ENCODE measurements around the gene TTF1. TPM values are rescaled to one million over a fixed set of nuclear protein-coding genes. Genes with fewer than 3 reads are reported as not detected.
A peak's percentile ranks its signal among the peaks of the same experiment; 100 is the strongest.

The TTF1 gene
- total RNA-seq (10 to 100 TPM; 10.1 to 17.3 TPM), polyA plus RNA-seq (10 to 100 TPM; 12.6 to 14.0 TPM)
- long read RNA-seq, donor 1, partial matches to known transcripts = 5 of 6 reads
- long read RNA-seq, donor 1, other reads (novel, unspliced or antisense) = 0 of 6 reads
- long read RNA-seq, donor 2, partial matches to known transcripts = 0 of 1 reads
- long read RNA-seq, donor 2, other reads (novel, unspliced or antisense) = 0 of 1 reads
- long read RNA-seq, donor 3, partial matches to known transcripts = 5 of 6 reads
- long read RNA-seq, donor 3, other reads (novel, unspliced or antisense) = 0 of 6 reads
- long read RNA-seq, donor 4, partial matches to known transcripts = 0 of 1 reads
- long read RNA-seq, donor 4, other reads (novel, unspliced or antisense) = 0 of 1 reads
- long read RNA-seq, donor 5, partial matches to known transcripts = 13 of 14 reads
- long read RNA-seq, donor 5, other reads (novel, unspliced or antisense) = 0 of 14 reads

- peaks cover 0 to 24% (median 9%) of the 10 kb centered on the region in 5 donors for H3K4me1 ChIP-seq (ENCODE audit: control insufficient read depth in 5 of 5, insufficient read depth in 5 of 5, low read length in 5 of 5)
- H3K4me3 ChIP-seq = peak within 1 kb of the TSS; percentile 71
Observed at GRCh38 chr9:132406554-132407122, at the start of gene TTF1. TSS of gene TTF1 (minus strand) at chr9:132406840. CDS start at chr9:132402821, 4,019 bp downstream.

GRCh38 chr9:132456241-132456640 is 49.6 kb upstream of the TTF1 start:
- H3K4me1 ChIP-seq (ENCODE audit: control insufficient read depth in 5 of 5, insufficient read depth in 5 of 5, low read length in 5 of 5) = no peaks in the 10 kb centered on the region
- 82 to 91% methylated on average over 8 of the region's 8 CpGs for WGBS, 2 donors
- no peaks in the 10 kb centered on the region for H3K36me3 ChIP-seq (ENCODE audit: control insufficient read depth in 4 of 4, insufficient read depth in 4 of 4, low read length in 4 of 4)
- H3K4me3 ChIP-seq = no peak overlapping the region
- H3K27ac ChIP-seq (ENCODE audit: low read depth in 1 of 2, low read length in 1 of 2) = no peak overlapping the region
- no peak overlapping the region for H3K9ac ChIP-seq (ENCODE audit: insufficient read depth in 1 of 2, low read length in 2 of 2)
- peaks cover 0 to 8% (median 8%) of the 10 kb centered on the region in 3 donors for H3K27me3 ChIP-seq (ENCODE audit: control insufficient read depth in 3 of 3, insufficient read depth in 3 of 3, low read length in 2 of 3)
- no peak for TF ChIP-seq CTCF (IDR thresholded peaks at IDR 0.05; ENCODE audit: control extremely low read depth, extremely low read depth)
- ATAC-seq (ENCODE audit: insufficient read depth, low FRiP score) (no peak), DNase-seq (no peak)
- no peaks in the 10 kb centered on the region for H3K9me3 ChIP-seq (ENCODE audit: control insufficient read depth in 4 of 4, insufficient read depth in 3 of 4, low read length in 3 of 4)

More at GRCh38 chr9:132406554-132407122, at the start of gene TTF1:
- no peaks in the 10 kb centered on the region for H3K9me3 ChIP-seq (ENCODE audit: control insufficient read depth in 4 of 4, insufficient read depth in 3 of 4, low read length in 3 of 4)
- H3K27ac ChIP-seq (ENCODE audit: low read depth in 1 of 2, low read length in 1 of 2) = peak within 1 kb of the TSS in 1 of 2 donors; percentile 88
- WGBS, 2 donors = 2 to 3% methylated on average over 30 to 33 of the region's 33 CpGs
- peak within 1 kb of the TSS in 1 of 2 donors; percentile 50 for H3K9ac ChIP-seq (ENCODE audit: insufficient read depth in 1 of 2, low read length in 2 of 2)
- ATAC-seq (ENCODE audit: insufficient read depth, low FRiP score) (peak; percentile 85), DNase-seq (peak; percentile 92 to 95 (median 92))
- TF ChIP-seq CTCF (IDR thresholded peaks at IDR 0.05; ENCODE audit: control extremely low read depth, extremely low read depth) = no peak
- H3K36me3 ChIP-seq (ENCODE audit: control insufficient read depth in 4 of 4, insufficient read depth in 4 of 4, low read length in 4 of 4) = peaks cover 0 to 8% (median 4%) of the 10 kb centered on the region in 4 donors
- peaks cover 0 to 22% (median 19%) of the 10 kb centered on the region in 3 donors for H3K27me3 ChIP-seq (ENCODE audit: control insufficient read depth in 3 of 3, insufficient read depth in 3 of 3, low read length in 2 of 3)

- no peak for TF ChIP-seq CTCF (IDR thresholded peaks at IDR 0.05; ENCODE audit: control extremely low read depth, extremely low read depth)
- WGBS, 2 donors = 77% methylated on average over 9 to 10 of the region's 10 CpGs
Observed at GRCh38 chr9:132451276-132451675, 44.6 kb upstream of the TTF1 start.

More at GRCh38 chr9:132451276-132451675, 44.6 kb upstream of the TTF1 start:
- no peaks in the 10 kb centered on the region for H3K9me3 ChIP-seq (ENCODE audit: control insufficient read depth in 4 of 4, insufficient read depth in 3 of 4, low read length in 3 of 4)
- H3K27ac ChIP-seq (ENCODE audit: low read depth in 1 of 2, low read length in 1 of 2) = no peak overlapping the region
- DNase-seq (no peak), ATAC-seq (ENCODE audit: insufficient read depth, low FRiP score) (no peak)
- peaks cover 0 to 13% (median 0%) of the 10 kb centered on the region in 3 donors for H3K27me3 ChIP-seq (ENCODE audit: control insufficient read depth in 3 of 3, insufficient read depth in 3 of 3, low read length in 2 of 3)
- H3K4me3 ChIP-seq = no peak overlapping the region
- no peak overlapping the region for H3K9ac ChIP-seq (ENCODE audit: insufficient read depth in 1 of 2, low read length in 2 of 2)
- H3K36me3 ChIP-seq (ENCODE audit: control insufficient read depth in 4 of 4, insufficient read depth in 4 of 4, low read length in 4 of 4) = no peaks in the 10 kb centered on the region
- no peaks in the 10 kb centered on the region for H3K4me1 ChIP-seq (ENCODE audit: control insufficient read depth in 5 of 5, insufficient read depth in 5 of 5, low read length in 5 of 5)

All from lung (tissue), 16 donors.